Ishikawa (cell line): ENCODE measurements around the gene COPB2.

ENCODE experiments used
- CEBPB ChIP-seq: IDR thresholded peaks from 2 replicates; pipeline ENCODE4 v1.6.1; 2012
- CREB1 ChIP-seq: IDR thresholded peaks from 2 replicates; pipeline ENCODE4 v1.6.1; 2012; ENCODE audit warnings: low read depth
- EGR1 ChIP-seq: IDR thresholded peaks from 2 replicates; pipeline ENCODE4 v1.6.1; 2012
- EP300 ChIP-seq: IDR thresholded peaks from 2 replicates; pipeline ENCODE4 v1.6.1; 2012; ENCODE audit warnings: borderline replicate concordance
- FOXM1 ChIP-seq: IDR thresholded peaks from 2 replicates; pipeline ENCODE4 v1.6.1; 2012; ENCODE audit warnings: low read depth, borderline replicate concordance
- MAX ChIP-seq: IDR thresholded peaks from 2 replicates; pipeline ENCODE4 v1.6.1; 2012
- NFIC ChIP-seq: IDR thresholded peaks from 2 replicates; pipeline ENCODE4 v1.6.1; 2012
- RAD21 ChIP-seq: IDR thresholded peaks from 2 replicates; pipeline ENCODE4 v1.6.1; 2012; ENCODE audit warnings: low read depth
- TAF1 ChIP-seq: IDR thresholded peaks from 2 replicates; pipeline ENCODE4 v1.6.1; 2012; ENCODE audit warnings: low read depth, mild to moderate bottlenecking
- TCF12 ChIP-seq: IDR thresholded peaks from 2 replicates; pipeline ENCODE4 v1.6.1; 2012; ENCODE audit warnings: low read depth
- TEAD4 ChIP-seq: IDR thresholded peaks from 2 replicates; pipeline ENCODE4 v1.6.1; 2012
- YY1 ChIP-seq: IDR thresholded peaks from 2 replicates; pipeline ENCODE4 v1.6.1; 2012; ENCODE audit warnings: low read depth
- ZBTB7A ChIP-seq: IDR thresholded peaks from 2 replicates; pipeline ENCODE4 v1.6.1; 2012; ENCODE audit warnings: low read depth
- TF ChIP-seq, protein P1 (sequence below): IDR thresholded peaks from 2 replicates; pipeline ENCODE4 v1.6.1; 2012
- TF ChIP-seq, protein P2 (sequence below): IDR thresholded peaks from 2 replicates; pipeline ENCODE4 v1.6.1; 2012; ENCODE audit warnings: low read depth, mild to moderate bottlenecking

COPB2 gene

DNA sequence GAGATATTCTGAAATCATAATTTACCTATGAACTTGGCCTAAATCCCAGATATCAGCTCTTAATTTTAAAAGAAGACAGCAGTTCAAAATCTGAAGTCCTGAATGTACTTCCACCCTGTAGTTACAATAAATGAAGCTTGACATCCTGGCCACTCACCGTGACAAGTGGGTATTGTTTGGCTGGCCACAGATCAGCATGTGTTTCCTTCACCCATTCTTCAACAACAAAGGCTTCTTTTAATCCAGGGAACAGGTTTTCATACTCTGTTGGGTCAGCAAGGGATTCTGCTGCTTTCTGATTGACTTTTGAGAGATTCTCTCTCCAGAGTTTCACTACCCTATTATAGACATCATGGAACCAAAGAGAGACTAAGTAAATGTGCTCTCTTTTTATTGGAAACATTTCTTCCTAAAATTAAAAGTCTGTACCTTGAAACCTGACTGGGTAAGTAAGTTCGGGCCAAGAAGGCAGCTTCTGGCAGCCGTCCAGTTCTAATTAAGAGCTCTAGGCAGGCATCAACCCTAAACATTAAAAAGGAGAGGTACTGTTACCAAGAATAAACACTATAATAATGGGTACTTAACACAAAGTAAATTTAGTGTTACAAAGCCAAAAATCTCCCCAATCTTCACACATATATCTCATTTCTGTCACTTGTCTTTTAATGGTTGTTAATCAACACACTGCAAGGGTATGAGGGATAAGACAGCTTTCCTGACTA is 30.4 kb downstream of the COPB2 start:
- peak; percentile 60; the same call in 1 of the 2 replicates for TF ChIP-seq MAX
- TF ChIP-seq ZBTB7A: no peak
- TF ChIP-seq, protein P1, sequence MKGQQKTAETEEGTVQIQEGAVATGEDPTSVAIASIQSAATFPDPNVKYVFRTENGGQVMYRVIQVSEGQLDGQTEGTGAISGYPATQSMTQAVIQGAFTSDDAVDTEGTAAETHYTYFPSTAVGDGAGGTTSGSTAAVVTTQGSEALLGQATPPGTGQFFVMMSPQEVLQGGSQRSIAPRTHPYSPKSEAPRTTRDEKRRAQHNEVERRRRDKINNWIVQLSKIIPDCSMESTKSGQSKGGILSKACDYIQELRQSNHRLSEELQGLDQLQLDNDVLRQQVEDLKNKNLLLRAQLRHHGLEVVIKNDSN: 0 out of 2 replicates have a peak, but pooled peaks have one; percentile 33
- no peak for TF ChIP-seq YY1
- TF ChIP-seq RAD21: no peak
- TF ChIP-seq TCF12: peak; percentile 93
- TF ChIP-seq CREB1: no peak
- no peak; the same call in 1 of the 2 replicates for TF ChIP-seq CEBPB
- TF ChIP-seq EGR1: no peak
- TF ChIP-seq FOXM1: 0 out of 2 replicates have a peak, but pooled peaks have one; percentile 12
- TF ChIP-seq EP300: peak; percentile 86
- TF ChIP-seq, protein P2, sequence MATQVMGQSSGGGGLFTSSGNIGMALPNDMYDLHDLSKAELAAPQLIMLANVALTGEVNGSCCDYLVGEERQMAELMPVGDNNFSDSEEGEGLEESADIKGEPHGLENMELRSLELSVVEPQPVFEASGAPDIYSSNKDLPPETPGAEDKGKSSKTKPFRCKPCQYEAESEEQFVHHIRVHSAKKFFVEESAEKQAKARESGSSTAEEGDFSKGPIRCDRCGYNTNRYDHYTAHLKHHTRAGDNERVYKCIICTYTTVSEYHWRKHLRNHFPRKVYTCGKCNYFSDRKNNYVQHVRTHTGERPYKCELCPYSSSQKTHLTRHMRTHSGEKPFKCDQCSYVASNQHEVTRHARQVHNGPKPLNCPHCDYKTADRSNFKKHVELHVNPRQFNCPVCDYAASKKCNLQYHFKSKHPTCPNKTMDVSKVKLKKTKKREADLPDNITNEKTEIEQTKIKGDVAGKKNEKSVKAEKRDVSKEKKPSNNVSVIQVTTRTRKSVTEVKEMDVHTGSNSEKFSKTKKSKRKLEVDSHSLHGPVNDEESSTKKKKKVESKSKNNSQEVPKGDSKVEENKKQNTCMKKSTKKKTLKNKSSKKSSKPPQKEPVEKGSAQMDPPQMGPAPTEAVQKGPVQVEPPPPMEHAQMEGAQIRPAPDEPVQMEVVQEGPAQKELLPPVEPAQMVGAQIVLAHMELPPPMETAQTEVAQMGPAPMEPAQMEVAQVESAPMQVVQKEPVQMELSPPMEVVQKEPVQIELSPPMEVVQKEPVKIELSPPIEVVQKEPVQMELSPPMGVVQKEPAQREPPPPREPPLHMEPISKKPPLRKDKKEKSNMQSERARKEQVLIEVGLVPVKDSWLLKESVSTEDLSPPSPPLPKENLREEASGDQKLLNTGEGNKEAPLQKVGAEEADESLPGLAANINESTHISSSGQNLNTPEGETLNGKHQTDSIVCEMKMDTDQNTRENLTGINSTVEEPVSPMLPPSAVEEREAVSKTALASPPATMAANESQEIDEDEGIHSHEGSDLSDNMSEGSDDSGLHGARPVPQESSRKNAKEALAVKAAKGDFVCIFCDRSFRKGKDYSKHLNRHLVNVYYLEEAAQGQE: no peak
- peak; percentile 91 for TF ChIP-seq NFIC
- peak; percentile 80 for TF ChIP-seq TEAD4
- no peak for TF ChIP-seq TAF1

DNA sequence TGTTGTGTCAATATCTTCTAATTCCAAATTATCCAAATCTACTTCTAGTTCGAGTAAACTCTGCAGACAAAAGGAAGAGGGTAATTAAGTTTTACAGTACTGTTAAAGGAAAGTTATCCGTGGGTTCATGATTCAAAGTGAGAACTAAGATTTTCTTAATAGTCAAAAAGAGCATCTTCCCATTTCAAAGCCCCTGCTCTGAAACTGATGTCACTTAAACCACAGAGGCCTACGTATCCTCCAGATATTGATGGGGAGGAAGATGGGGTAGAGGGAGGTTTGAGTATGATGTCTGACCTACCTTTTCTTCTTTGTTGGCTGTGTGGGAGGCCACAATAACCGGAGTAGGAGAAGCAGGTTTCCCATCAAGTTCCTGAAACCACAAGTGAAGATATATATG is 31.5 kb downstream of the COPB2 start:
- TF ChIP-seq NFIC (no peak), TAF1 (no peak), EP300 (no peak), EGR1 (no peak), TEAD4 (no peak), YY1 (no peak), RAD21 (no peak), ZBTB7A (no peak), CEBPB (no peak), FOXM1 (no peak), TCF12 (no peak), MAX (no peak), CREB1 (no peak)
- TF ChIP-seq, protein P2: no peak
- TF ChIP-seq, protein P1: no peak

DNA sequence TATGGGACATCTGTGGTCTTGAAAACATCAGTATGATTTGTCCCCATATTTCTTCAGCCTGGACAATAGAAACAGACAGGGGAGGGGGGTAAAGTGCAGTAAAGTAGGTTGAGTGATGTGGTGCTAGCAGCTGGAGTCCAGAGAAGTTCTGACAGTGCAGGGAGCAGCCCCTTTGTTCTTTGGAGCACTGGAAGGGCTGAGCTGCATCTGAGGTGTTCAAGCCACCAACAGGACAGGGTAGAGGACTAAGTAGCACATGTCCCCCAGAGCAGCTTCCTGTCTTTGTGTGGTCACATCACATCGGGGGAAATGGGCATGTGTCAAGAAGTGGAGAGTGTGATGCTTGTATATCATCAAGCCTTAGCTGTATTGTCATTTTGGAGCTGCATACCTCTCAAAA is 33.6 kb downstream of the COPB2 start:
- TF ChIP-seq TAF1: no peak
- TF ChIP-seq CREB1: no peak
- no peak for TF ChIP-seq EGR1
- TF ChIP-seq NFIC: no peak
- no peak for TF ChIP-seq FOXM1
- TF ChIP-seq TEAD4: no peak
- TF ChIP-seq TCF12: no peak
- TF ChIP-seq MAX: no peak
- TF ChIP-seq, protein P2: no peak
- TF ChIP-seq ZBTB7A: no peak
- TF ChIP-seq YY1: no peak

GRCh38 chr3:139355476-139355875 is 34.0 kb downstream of the COPB2 start:
- TF ChIP-seq TCF12: no peak
- TF ChIP-seq RAD21: no peak
- no peak for TF ChIP-seq EGR1
- TF ChIP-seq TAF1: no peak
- no peak for TF ChIP-seq CEBPB
- TF ChIP-seq, protein P2: no peak
- TF ChIP-seq NFIC: no peak
- no peak for TF ChIP-seq TEAD4
- no peak for TF ChIP-seq YY1
- TF ChIP-seq ZBTB7A: no peak
- TF ChIP-seq EP300: no peak
- TF ChIP-seq FOXM1: no peak
- TF ChIP-seq MAX: no peak
- TF ChIP-seq CREB1: no peak
- TF ChIP-seq, protein P1: no peak
